A673 (cell line): ENCODE results near the gene UBLCP1. TPM values are rescaled to one million over a fixed set of nuclear protein-coding genes. Genes with fewer than 3 reads are reported as not detected.
A peak's percentile ranks its signal among the peaks of the same experiment; 100 is the strongest.

ENCODE experiments used
- BruUV-seq: library from RNA; stranded (reverse); fragments of 400-500 nt; replicated peaks from 2 replicates; lab custom pipeline; 2021; lab: Mats Ljungman, UMichigan
- CTCF ChIA-PET: fragments of 300-600 bp; sonication (Branson Sonifier 250); formaldehyde crosslinking; loops from one replicate; lab custom pipeline; 2022; ENCODE audit warnings: antibody characterized with exemption; lab: Charles Lee
- POLR2A ChIA-PET: fragments of 300-600 bp; sonication (Branson Sonifier 250); formaldehyde crosslinking; loops from one replicate; lab custom pipeline; 2022; ENCODE audit warnings: antibody characterized with exemption; ENCODE audit not compliant: low non-redundant PET; lab: Charles Lee
- DNase-seq: peaks from one replicate; pipeline ENCODE4 v3.0.0-alpha.2; 2015; ENCODE audit warnings: low spot score
- H3K27ac ChIP-seq: fragments of 200-600 bp; sonication (generic); 2 replicates; pipeline ENCODE4 v1.5.1; 2016; ENCODE audit warnings: mixed run types, low read depth, mild to moderate bottlenecking, mixed read lengths, antibody characterized with exemption, low read length; ENCODE audit not compliant: poor library complexity, severe bottlenecking
- H3K27me3 ChIP-seq: fragments of 200-600 bp; sonication (generic); replicated peaks from 2 replicates; pipeline ENCODE4 v1.6.1; 2017; ENCODE audit warnings: mixed run types, low read depth, mild to moderate bottlenecking, mixed read lengths, antibody characterized with exemption, low read length; ENCODE audit not compliant: insufficient read depth, poor library complexity
- H3K36me3 ChIP-seq: fragments of 200-600 bp; sonication (generic); 2 replicates; pipeline ENCODE4 v1.6.1; 2016; ENCODE audit warnings: mixed run types, mild to moderate bottlenecking, mixed read lengths, antibody characterized with exemption, low read length; ENCODE audit not compliant: insufficient read depth, poor library complexity, severe bottlenecking
- H3K4me1 ChIP-seq: fragments of 200-600 bp; sonication (generic); 2 replicates; pipeline ENCODE4 v1.6.1; 2017; ENCODE audit warnings: mixed run types, mild to moderate bottlenecking, mixed read lengths, antibody characterized with exemption, low read length; ENCODE audit not compliant: insufficient read depth, poor library complexity, severe bottlenecking
- H3K4me3 ChIP-seq: fragments of 200-600 bp; sonication (generic); 2 replicates; pipeline ENCODE4 v1.5.1; 2016; ENCODE audit warnings: low read depth, mixed run types, mild to moderate bottlenecking, mixed read lengths, low read length; ENCODE audit not compliant: poor library complexity, severe bottlenecking
- H3K9me3 ChIP-seq: fragments of 200-600 bp; sonication (generic); 2 replicates; pipeline ENCODE4 v1.6.1; 2016; ENCODE audit warnings: mixed run types, low read depth, mild to moderate bottlenecking, mixed read lengths, antibody characterized with exemption, low read length; ENCODE audit not compliant: poor library complexity, severe bottlenecking
- CTCF ChIP-seq: fragments of 300-800, 200-600 bp; sonication (generic); conservative IDR thresholded peaks from 2 replicates; pipeline ENCODE4 v1.5.1; 2017; ENCODE audit warnings: low read depth, mild to moderate bottlenecking, antibody characterized with exemption, low read length, moderate library complexity, mixed read lengths
- EZH2 ChIP-seq: fragments of 200-600 bp; sonication (generic); IDR thresholded peaks from 2 replicates; pipeline ENCODE4 v1.6.1; 2017; ENCODE audit warnings: borderline replicate concordance, low read depth, mild to moderate bottlenecking, mixed read lengths, antibody characterized with exemption, low read length; ENCODE audit not compliant: poor library complexity, severe bottlenecking
- intact Hi-C: fragments of 100-400 bp; cut with micrococcal nuclease; formaldehyde crosslinking; loops from one replicate; pipeline ENCODE4 v1.10.0; 2022; ENCODE audit not compliant: unreplicated experiment
- total RNA-seq: library from RNA; stranded (reverse); gene quantifications from 2 replicates; pipeline ENCODE4 v1.2.3, GENCODE V29; 2021

UBLCP1 gene
- total RNA-seq, 1 experiment from 2014 or later = 23.8 TPM

DNA sequence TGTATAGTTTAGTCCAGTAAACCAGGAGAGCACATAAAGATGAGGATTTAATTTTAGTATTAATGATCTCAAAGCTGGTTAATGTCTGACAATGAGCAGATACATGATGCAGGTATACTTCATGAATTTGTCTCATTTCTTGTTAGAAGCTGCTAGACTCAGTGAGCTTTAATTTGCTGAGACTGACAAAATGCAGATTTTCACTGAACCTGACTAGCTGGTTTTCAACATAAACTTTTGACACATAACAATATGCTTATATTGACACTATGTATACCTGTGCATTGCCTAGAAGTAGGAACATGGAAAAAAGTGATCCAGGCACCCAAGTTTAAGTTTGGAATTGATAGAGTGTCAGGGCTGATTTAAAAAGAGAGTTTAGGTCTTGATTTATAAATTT lies 10.8 kb downstream of the UBLCP1 start:
- POLR2A ChIA-PET = no interaction called here
- no peaks in the 10 kb centered on the region for H3K4me1 ChIP-seq
- no peaks in the 10 kb centered on the region for H3K27me3 ChIP-seq
- TF ChIP-seq EZH2 = no peak
- no peak for TF ChIP-seq CTCF
- no peaks in the 10 kb centered on the region for H3K9me3 ChIP-seq
- no peak for DNase-seq
- H3K4me3 ChIP-seq = no peak overlapping the region
- peaks cover 40% of the 10 kb centered on the region for H3K36me3 ChIP-seq
- CTCF ChIA-PET = no interaction called here
- no peak overlapping the region for H3K27ac ChIP-seq
- intact Hi-C loops = no loop called here
- BruUV-seq = no TSS peak

DNA sequence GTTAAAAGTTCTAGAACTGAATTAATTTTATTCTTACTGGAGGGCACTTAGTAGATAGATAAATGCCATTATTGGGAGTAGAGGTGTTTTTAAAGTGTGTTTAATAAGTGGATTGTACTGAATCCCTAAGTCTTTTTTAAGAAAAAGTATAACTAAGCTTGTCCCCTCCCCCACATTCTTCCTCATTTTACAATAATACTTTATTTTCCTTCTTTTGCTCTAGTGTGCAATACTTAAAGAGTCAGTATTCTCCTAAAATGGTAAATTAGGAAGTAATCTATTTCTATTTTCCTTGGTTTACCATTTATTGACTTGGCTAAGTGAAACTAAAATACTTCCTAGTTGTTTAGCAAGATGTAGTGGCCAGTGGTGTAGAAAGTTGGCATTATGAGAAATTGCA lies 11.6 kb downstream of the UBLCP1 start:
- ChIA-PET POLR2A (no interaction called here), CTCF (no interaction called here)
- no TSS peak for BruUV-seq
- H3K4me3 ChIP-seq = no peak overlapping the region
- H3K9me3 ChIP-seq = no peaks in the 10 kb centered on the region
- intact Hi-C loops = no loop called here
- peaks cover 35% of the 10 kb centered on the region for H3K36me3 ChIP-seq
- no peak for TF ChIP-seq CTCF
- no peak for TF ChIP-seq EZH2
- no peak overlapping the region for H3K27ac ChIP-seq
- H3K27me3 ChIP-seq = no peaks in the 10 kb centered on the region
- H3K4me1 ChIP-seq = no peaks in the 10 kb centered on the region
- DNase-seq = no peak

GRCh38 chr5:159286420-159287035 lies 23.4 kb downstream of the UBLCP1 start:
- ChIA-PET POLR2A (no interaction called here), CTCF (interaction anchor here (0.6 to 1.0 kb wide), 4 partner anchors 31 to 156 kb away, joined by 3 to 12 read pairs (median 8); no protein-coding TSS in a partner anchor)
- H3K36me3 ChIP-seq = peaks cover 16% of the 10 kb centered on the region
- H3K27me3 ChIP-seq = no peaks in the 10 kb centered on the region
- no peak overlapping the region for H3K4me3 ChIP-seq
- peak; percentile 55 for DNase-seq
- TF ChIP-seq EZH2 = no peak
- TF ChIP-seq CTCF = peak; percentile 52
- intact Hi-C loops = loop anchor here (1.0 to 10.0 kb wide), 4 partner anchors 30 to 1108 kb away; partner anchors contain the start of gene ADRA1B
- no peak overlapping the region for H3K27ac ChIP-seq
- no peaks in the 10 kb centered on the region for H3K4me1 ChIP-seq
- no TSS peak for BruUV-seq
- no peaks in the 10 kb centered on the region for H3K9me3 ChIP-seq
